GM12874 (cell line): Measurements from ENCODE around the gene SFMBT1.

Experiments used
- CTCF ChIP-seq: IDR thresholded peaks from 2 replicates; pipeline ENCODE4 v1.5.1; 2011; ENCODE audit warnings: low read depth, mild to moderate bottlenecking, control low read depth, low read length, moderate library complexity; ENCODE audit not compliant: insufficient read depth

The SFMBT1 gene

DNA sequence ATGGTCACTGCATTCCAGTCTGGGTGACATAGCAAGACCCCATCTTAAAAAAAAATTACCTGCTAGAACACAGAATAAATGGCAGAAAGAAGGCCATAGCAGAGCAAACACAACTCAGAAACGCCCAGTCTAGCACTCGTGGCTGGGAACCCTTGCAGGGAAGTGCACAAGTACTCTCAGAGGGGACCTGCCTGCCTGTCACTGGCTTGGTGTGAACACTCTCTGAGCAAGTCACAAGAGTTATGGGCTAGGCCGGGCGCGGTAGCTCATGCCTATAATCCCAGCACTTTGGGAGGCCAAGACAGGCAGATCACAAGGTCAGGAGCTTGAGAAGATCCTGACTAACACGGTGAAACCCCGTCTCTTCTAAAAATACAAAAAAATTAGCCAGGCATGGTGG, 17.2 kb downstream of the SFMBT1 start:
- TF ChIP-seq CTCF, result no peak

DNA sequence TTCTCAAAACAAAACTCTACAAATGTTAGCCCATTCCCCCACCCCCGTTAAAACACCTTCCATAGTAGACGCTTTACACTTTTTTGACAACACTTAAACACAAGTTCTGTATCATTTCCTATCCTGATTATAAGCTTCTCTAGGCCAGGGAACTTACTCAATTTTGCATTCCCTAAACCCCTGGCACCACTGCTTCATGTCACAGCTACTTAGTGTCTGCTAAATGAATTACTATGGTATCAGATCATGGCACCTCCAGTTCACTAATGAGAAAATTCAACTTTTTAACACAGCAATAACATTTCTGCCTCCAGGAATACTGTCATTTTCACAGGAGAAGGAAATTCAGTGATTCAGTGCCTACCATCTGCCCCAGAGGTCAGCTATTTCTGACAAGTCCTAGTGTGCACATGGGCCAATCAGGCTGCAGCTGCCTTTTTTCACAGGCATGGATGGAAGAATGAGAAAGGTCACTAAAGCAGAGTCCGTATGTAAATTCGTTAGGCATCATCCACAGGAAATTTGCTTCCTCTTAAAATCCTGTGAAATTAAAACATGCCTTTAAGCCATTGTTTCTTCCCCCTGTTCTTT, 18.5 kb downstream of the SFMBT1 start:
- TF ChIP-seq CTCF, result no peak

DNA sequence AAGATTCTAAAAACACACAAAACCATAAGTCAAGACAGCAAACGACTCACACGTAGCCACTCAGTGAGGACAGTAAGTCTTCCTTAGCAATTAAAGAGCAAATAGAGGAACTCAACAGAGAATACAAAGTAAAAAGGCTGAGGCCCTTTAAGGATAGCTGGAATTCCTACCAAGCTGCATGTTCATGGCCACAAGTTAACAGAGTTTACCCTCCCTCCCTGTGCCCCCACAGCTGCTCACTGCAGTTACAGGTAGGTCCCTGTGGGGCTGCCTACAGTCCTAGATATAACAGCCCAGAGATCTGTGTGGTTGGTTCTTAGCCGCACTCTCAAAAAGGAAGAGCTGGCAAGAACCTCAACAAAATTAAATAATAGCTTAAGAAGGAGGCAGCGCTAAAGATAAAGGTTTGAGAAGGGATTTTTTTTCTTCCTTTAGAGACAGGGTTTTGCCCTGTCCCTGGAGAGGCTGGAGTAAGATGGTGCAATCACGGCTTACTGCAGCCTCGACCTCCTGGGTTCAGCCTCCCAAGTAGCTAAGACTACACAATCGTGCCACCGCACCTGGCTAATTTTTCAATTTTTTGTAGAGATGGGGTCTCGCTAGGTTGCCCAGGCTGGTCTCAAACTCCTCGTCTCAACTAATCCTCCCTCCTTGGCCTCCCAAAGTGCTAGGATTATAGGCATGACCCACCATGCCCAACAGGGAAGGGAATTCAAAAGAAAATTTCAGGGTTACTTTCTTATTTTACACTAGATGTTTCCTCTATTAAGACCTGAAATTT, 19.3 kb downstream of the SFMBT1 start:
- no peak for TF ChIP-seq CTCF

DNA sequence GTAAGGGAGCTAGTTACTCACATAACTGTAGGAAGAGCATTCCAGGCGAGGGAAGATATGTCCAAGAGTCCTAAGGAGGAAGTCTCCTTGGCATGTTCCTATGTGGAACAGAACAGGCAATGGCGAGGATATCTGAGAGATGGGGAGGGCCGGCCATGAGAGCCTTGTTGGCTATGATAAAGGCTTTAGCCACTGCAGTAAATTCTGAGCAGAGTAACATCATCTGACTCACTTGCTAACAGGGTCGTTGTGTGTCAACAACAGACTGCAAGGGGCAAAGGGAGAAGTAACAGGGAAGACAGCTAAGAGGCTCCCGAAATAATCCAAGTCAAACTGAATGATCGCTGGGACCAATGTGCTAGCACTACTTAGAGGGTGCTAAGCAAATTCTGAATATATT, 21.6 kb downstream of the SFMBT1 start:
- TF ChIP-seq CTCF, result no peak

DNA sequence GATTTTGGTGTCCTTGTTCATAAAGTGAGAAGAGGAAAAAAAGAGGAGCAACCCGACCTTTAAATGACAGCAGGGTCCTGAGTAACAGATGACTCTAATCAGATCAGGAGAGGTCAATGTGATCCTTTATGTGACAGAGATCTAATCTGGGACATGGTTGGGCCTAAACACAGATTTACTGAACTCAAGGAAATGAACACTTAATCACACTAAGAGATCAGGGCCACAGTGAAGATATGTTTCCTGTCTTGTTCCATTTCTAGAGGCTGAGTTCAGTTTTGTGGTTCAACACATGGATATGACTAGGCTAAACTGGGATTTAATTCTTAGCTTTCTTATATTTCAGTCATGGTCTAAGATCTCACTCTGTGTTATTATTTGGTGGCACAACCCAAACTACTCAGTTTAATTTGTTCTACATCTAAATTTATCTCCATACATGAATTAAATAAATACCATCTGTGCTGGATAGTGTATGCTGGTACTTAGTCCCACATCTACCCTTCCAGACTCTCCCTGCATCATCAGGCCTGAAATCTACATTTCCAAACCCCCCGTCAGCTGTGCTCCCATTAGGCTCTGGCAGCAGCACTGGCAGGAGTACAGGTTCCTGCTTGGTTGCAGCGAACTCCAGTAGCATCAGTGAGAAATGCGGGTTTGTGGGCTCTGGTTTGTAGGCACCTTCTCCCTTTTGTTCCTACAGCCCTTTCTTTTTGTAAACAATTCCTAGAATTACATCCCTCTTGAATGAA, 22.6 kb downstream of the SFMBT1 start:
- TF ChIP-seq CTCF, result no peak

DNA sequence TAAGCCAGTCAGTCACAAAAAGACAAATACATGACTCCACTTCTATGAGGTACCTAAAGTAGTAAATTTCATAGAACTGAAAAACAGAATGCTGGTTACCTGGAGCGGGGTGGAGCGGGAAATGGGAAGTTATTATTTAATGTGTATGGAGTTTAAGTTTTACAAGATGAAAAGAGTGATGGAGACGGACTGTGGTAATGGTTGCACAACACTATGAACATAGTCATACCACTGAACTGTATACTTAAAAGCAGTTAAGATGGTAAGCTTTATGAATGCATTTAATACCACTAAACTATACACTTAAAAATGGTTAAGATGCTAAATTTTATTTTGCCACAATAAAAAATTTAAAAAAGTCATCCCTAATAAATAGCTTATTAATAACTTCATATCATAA, 23.2 kb downstream of the SFMBT1 start:
- TF ChIP-seq CTCF, result no peak

DNA sequence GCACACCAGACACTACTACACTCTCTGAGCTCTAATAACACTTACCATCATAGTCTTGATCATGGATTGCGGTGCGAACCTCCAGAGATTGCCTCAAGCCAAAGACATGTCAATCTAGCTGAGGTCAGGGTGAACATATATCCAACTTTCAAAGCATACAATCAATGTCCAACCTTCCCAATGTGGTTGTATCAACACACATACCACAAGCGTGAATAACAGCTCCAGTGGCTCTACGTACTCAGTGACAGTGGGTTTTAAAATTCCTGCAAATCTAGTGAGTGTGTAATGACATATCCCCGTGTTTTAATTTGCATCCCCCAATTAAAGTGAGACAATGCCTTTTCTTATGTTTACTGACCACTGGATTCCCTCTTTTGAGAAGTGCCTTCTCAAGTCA, 29.6 kb downstream of the SFMBT1 start:
- TF ChIP-seq CTCF, result no peak
